Fibroblast of pulmonary artery (primary cell): ENCODE results near the gene PARD3.
A peak's percentile ranks its signal among the peaks of the same experiment; 100 is the strongest.

ENCODE experiments used
- DNase-seq: peaks from one replicate; pipeline ENCODE4 v3.0.0-alpha.2; 2010; ENCODE audit warnings: low read depth
- H3K4me3 ChIP-seq: replicated peaks from 2 replicates; pipeline ENCODE4 v1.5.1; 2011; ENCODE audit warnings: low read depth, mild to moderate bottlenecking, control low read depth, low read length, moderate library complexity
- CTCF ChIP-seq: IDR thresholded peaks from 2 replicates; pipeline ENCODE4 v1.5.1; 2011; ENCODE audit warnings: mild to moderate bottlenecking, control low read depth, low read length, inconsistent platforms; ENCODE audit errors: missing control alignments

The PARD3 gene

GRCh38 chr10:34737772-34738169, 77.3 kb downstream of the PARD3 start:
- no peak for TF ChIP-seq CTCF
- no peak for DNase-seq
- no peak overlapping the region for H3K4me3 ChIP-seq

GRCh38 chr10:34736976-34737771, 77.9 kb downstream of the PARD3 start:
- no peak for TF ChIP-seq CTCF
- no peak for DNase-seq
- no peak overlapping the region for H3K4me3 ChIP-seq

GRCh38 chr10:34734918-34735317, 80.2 kb downstream of the PARD3 start:
- DNase-seq: no peak
- H3K4me3 ChIP-seq: no peak overlapping the region
- no peak for TF ChIP-seq CTCF

GRCh38 chr10:34732926-34733325, 82.2 kb downstream of the PARD3 start:
- TF ChIP-seq CTCF: peak; percentile 38
- no peak overlapping the region for H3K4me3 ChIP-seq
- DNase-seq: peak; percentile 35

- DNase-seq: peak; percentile 76
- no peak overlapping the region for H3K4me3 ChIP-seq
- no peak for TF ChIP-seq CTCF
Measured at GRCh38 chr10:34731885-34732701, 83.0 kb downstream of the PARD3 start.

GRCh38 chr10:34731213-34731612, 83.9 kb downstream of the PARD3 start:
- no peak for TF ChIP-seq CTCF
- no peak for DNase-seq
- no peak overlapping the region for H3K4me3 ChIP-seq
